ENCODE results near the gene C5orf34. TPM values are rescaled to one million over a fixed set of nuclear protein-coding genes. Genes with fewer than 3 reads are reported as not detected.
"Not testable (repeated sequence)": the region's sequence is repeated elsewhere in the genome, so short reads cannot be mapped to it uniquely, and the experiment has no call there.

Gene C5orf34
- total and polyA plus RNA-seq, 9 donors: 0.48 to 3.8 (median 1.2) TPM

DNA sequence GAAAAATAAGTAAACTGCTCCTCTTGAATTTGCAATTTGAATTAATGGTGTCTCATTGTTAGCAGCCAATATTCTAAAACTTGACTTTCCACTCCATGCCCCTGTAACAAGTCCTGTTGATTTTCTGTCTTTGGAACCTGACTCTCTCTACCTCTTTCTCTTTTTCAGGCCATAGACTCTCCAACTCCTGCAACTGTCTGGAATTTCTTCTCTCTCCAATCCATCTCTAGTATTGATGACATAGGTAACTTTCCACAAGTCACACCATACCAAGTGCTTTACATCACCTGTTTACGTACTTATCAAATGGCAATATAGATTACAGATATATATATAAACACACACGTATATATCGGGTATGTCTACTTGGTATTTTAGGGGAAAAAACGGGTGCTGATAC, 923 bp downstream of the C5orf34 start:
- no peak for TF ChIP-seq EP300 (IDR thresholded peaks at IDR 0.05)
- no peak for TF ChIP-seq POLR2A (IDR thresholded peaks at IDR 0.05)
- TF ChIP-seq, protein P1, sequence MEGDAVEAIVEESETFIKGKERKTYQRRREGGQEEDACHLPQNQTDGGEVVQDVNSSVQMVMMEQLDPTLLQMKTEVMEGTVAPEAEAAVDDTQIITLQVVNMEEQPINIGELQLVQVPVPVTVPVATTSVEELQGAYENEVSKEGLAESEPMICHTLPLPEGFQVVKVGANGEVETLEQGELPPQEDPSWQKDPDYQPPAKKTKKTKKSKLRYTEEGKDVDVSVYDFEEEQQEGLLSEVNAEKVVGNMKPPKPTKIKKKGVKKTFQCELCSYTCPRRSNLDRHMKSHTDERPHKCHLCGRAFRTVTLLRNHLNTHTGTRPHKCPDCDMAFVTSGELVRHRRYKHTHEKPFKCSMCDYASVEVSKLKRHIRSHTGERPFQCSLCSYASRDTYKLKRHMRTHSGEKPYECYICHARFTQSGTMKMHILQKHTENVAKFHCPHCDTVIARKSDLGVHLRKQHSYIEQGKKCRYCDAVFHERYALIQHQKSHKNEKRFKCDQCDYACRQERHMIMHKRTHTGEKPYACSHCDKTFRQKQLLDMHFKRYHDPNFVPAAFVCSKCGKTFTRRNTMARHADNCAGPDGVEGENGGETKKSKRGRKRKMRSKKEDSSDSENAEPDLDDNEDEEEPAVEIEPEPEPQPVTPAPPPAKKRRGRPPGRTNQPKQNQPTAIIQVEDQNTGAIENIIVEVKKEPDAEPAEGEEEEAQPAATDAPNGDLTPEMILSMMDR (IDR thresholded peaks at IDR 0.05): no peak
- Histone ChIP-seq H3K4me3 (no peak overlapping the region), H3K4me1 (ENCODE audit: insufficient read depth) (peaks cover 3% of the 10 kb centered on the region), H3K27me3 (no peaks in the 10 kb centered on the region), H3K9me3 (no peaks in the 10 kb centered on the region), H3K36me3 (no peaks in the 10 kb centered on the region), H3K27ac (no peak overlapping the region)
- WGBS, 3 donors: 8 to 12% (median 11%) methylated on average over 4 of the region's 4 CpGs
- intact Hi-C loops (cut with DNase I): no loop called here
- no peak for DNase-seq

- intact Hi-C loops (cut with DNase I); H3K27ac ChIP-seq; DNase-seq; H3K27me3 ChIP-seq; H3K4me3 ChIP-seq; H3K4me1 ChIP-seq (ENCODE audit: insufficient read depth); H3K9me3 ChIP-seq; H3K36me3 ChIP-seq: not testable (repeated sequence)
- WGBS, 3 donors: 91 to 95% (median 93%) methylated on average over 6 to 34 of the region's 36 CpGs
These were observed 3.9 kb downstream of the C5orf34 start for GRCh38 chr5:43511062-43511461.

- H3K27me3 ChIP-seq: no peaks in the 10 kb centered on the region
- intact Hi-C loops (cut with DNase I): no loop called here
- H3K4me1 ChIP-seq (ENCODE audit: insufficient read depth): no peaks in the 10 kb centered on the region
- H3K36me3 ChIP-seq: no peaks in the 10 kb centered on the region
- H3K9me3 ChIP-seq: no peaks in the 10 kb centered on the region
- TF ChIP-seq EP300 (IDR thresholded peaks at IDR 0.05) (no peak), POLR2A (IDR thresholded peaks at IDR 0.05) (no peak)
- TF ChIP-seq, protein P1 (IDR thresholded peaks at IDR 0.05): no peak
- no peak overlapping the region for H3K27ac ChIP-seq
- H3K4me3 ChIP-seq: no peak overlapping the region
- no peak for DNase-seq
- WGBS, 3 donors: 92 to 95% (median 95%) methylated on average over 2 of the region's 2 CpGs
These were observed 16.4 kb downstream of the C5orf34 start for GRCh38 chr5:43498581-43498980.

DNA sequence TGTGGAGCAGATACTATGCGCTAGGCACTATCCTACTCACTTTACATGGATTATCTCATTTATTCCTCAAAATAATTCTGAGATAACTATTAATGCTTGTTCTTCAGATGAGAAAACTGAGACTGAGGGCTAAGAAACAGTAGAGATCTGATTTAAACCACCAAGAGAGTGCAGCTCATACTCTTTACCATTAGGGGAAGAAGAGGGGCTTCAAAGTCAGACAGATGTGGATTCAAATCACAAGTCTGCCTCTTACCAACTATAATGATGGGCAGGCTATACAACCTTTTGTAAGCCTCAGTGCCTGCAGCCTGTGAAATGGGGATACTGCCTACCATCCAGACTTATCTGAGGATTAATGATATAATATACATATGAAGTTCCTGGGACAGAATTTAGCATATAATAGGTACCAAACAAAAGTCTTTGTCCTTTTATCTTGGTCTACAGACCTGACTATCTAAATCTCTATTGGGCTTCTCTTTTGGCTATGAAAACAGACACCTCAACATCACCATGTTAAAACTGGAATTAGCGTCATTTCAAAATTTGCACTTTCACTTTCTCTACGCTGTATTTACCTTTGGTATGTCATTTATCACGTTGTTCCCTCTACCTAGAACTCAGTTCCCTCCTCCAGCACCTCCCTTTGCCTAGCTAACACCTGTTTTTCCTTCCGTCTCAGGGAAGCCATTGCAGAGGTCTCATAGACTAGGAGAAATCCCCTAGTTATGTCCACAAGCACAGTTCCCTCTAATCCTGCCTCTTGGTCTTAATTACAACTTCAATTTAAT, 17.4 kb downstream of the C5orf34 start:
- no peak overlapping the region for H3K4me3 ChIP-seq
- no peaks in the 10 kb centered on the region for H3K9me3 ChIP-seq
- no peaks in the 10 kb centered on the region for H3K27me3 ChIP-seq
- H3K27ac ChIP-seq: no peak overlapping the region
- WGBS, 3 donors: 84 to 93% (median 92%) methylated on average over 5 of the region's 5 CpGs
- TF ChIP-seq, protein P1 (IDR thresholded peaks at IDR 0.05): no peak
- TF ChIP-seq EP300 (IDR thresholded peaks at IDR 0.05) (no peak), POLR2A (IDR thresholded peaks at IDR 0.05) (no peak)
- H3K36me3 ChIP-seq: no peaks in the 10 kb centered on the region
- no peak for DNase-seq
- intact Hi-C loops (cut with DNase I): no loop called here
- no peaks in the 10 kb centered on the region for H3K4me1 ChIP-seq (ENCODE audit: insufficient read depth)

GRCh38 chr5:43491326-43491725, 23.6 kb downstream of the C5orf34 start:
- H3K4me3 ChIP-seq: no peak overlapping the region
- H3K27me3 ChIP-seq: no peaks in the 10 kb centered on the region
- H3K4me1 ChIP-seq (ENCODE audit: insufficient read depth): no peaks in the 10 kb centered on the region
- DNase-seq: no peak
- intact Hi-C loops (cut with DNase I): no loop called here
- H3K27ac ChIP-seq: no peak overlapping the region
- 96 to 99% (median 96%) methylated on average over 1 of the region's 1 CpG for WGBS, 3 donors
- TF ChIP-seq EP300 (IDR thresholded peaks at IDR 0.05) (no peak), POLR2A (IDR thresholded peaks at IDR 0.05) (no peak)
- H3K9me3 ChIP-seq: no peaks in the 10 kb centered on the region
- H3K36me3 ChIP-seq: no peaks in the 10 kb centered on the region

Data from ovary (tissue), 9 donors.